CD1c-positive myeloid dendritic cell (primary cell): ENCODE data around the gene PDZRN3.

Experiments
- DNase-seq: peaks from one replicate; pipeline ENCODE4 v3.0.0-alpha.2; 2016; ENCODE audit errors: extremely low spot score

The PDZRN3 gene

GRCh38 chr3:73332558-73332957 is 292.2 kb downstream of the PDZRN3 start:
- DNase-seq: no peak
